GM12874 (cell line): ENCODE data around the gene KCTD8.

Experiments used
- TF ChIP-seq, protein P1 (sequence below): IDR thresholded peaks from 2 replicates; pipeline ENCODE4 v1.5.1; 2011; ENCODE audit warnings: low read depth, mild to moderate bottlenecking, control low read depth, low read length, moderate library complexity; ENCODE audit not compliant: insufficient read depth

Gene KCTD8

DNA sequence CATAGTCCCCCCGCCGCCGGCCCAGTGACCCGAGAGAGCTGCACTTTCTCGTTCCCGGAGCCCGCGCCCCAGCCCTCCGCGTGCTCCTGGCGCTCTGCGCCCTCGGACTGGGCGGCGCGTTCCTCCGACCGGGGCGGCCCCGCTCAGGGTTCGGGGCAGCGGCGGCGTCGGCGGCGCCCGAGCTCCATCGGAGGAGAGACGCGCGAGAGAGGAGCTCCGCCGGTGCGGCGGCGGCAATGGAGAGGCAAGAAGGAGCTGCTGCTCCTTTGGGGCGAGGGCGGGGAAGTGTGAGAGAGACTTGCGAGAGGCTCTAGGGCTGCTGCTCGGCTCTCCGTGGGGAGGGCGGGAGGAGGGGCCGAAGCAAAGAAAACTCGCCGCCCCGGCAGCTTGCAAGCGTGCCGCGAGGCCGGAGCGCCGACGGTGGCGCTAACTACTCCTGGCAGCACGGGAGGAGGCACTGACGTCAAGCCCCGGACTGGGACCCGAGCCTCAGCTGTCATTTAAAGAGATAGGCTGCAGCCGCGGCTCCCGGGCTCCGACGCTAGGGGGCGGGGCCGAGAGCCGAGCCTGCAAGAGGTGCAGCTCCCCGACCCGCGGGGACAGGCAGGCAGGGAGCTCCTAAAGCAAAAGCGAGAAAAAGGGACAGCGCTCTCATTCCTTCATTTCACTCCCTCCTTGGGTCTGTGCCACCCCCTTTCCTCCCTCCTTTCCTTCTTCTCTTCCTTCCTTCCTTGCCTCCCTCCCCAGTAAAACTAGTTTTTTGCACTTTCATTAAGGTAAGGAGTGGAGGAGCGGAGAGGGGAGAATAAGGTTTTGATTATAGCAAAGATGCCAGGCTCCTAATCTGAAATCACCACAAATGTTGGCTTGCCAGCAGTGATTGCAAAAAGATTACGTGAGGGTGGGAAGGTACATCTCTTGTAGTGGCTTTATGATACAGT, at the start of gene KCTD8:
Gene KCTD8, minus strand, starts transcription at position 289 of the 941 bp plus-strand sequence.
- TF ChIP-seq, protein P1, sequence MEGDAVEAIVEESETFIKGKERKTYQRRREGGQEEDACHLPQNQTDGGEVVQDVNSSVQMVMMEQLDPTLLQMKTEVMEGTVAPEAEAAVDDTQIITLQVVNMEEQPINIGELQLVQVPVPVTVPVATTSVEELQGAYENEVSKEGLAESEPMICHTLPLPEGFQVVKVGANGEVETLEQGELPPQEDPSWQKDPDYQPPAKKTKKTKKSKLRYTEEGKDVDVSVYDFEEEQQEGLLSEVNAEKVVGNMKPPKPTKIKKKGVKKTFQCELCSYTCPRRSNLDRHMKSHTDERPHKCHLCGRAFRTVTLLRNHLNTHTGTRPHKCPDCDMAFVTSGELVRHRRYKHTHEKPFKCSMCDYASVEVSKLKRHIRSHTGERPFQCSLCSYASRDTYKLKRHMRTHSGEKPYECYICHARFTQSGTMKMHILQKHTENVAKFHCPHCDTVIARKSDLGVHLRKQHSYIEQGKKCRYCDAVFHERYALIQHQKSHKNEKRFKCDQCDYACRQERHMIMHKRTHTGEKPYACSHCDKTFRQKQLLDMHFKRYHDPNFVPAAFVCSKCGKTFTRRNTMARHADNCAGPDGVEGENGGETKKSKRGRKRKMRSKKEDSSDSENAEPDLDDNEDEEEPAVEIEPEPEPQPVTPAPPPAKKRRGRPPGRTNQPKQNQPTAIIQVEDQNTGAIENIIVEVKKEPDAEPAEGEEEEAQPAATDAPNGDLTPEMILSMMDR = peak; percentile 84

- TF ChIP-seq, protein P1 = no peak
Measured at GRCh38 chr4:44494810-44495701, 46.4 kb upstream of the KCTD8 start.

- TF ChIP-seq, protein P1 = peak; percentile 30; the same call in 1 of the 2 replicates
Measured at GRCh38 chr4:44493924-44494323, 45.3 kb upstream of the KCTD8 start.

GRCh38 chr4:44487341-44487740, 38.7 kb upstream of the KCTD8 start:
- TF ChIP-seq, protein P1 = no peak

- TF ChIP-seq, protein P1 = no peak
Measured at GRCh38 chr4:44479731-44480130, 31.1 kb upstream of the KCTD8 start.

DNA sequence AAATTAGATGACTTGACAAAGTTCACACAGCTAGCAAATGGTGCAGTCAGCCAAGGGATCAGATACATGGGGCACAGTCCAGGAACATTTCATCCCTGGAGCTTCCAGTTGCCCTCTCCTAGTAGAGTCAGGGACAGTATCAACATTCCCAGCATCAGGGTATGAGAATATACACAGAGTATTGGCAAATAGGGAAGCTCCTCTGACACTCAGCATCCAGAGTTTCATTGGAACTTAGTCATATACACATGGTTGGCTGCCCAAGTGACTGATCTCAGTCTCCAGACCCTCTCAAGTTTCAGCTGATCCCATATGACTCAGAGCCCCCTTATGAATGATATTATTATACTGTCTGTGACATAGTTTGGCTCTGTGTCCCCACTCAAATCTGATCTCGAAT, 13.7 kb upstream of the KCTD8 start:
- TF ChIP-seq, protein P1 = no peak
